Measurements from ENCODE around the gene AFAP1.
A peak's percentile ranks its signal among the peaks of the same experiment; 100 is the strongest.

Gene AFAP1

DNA sequence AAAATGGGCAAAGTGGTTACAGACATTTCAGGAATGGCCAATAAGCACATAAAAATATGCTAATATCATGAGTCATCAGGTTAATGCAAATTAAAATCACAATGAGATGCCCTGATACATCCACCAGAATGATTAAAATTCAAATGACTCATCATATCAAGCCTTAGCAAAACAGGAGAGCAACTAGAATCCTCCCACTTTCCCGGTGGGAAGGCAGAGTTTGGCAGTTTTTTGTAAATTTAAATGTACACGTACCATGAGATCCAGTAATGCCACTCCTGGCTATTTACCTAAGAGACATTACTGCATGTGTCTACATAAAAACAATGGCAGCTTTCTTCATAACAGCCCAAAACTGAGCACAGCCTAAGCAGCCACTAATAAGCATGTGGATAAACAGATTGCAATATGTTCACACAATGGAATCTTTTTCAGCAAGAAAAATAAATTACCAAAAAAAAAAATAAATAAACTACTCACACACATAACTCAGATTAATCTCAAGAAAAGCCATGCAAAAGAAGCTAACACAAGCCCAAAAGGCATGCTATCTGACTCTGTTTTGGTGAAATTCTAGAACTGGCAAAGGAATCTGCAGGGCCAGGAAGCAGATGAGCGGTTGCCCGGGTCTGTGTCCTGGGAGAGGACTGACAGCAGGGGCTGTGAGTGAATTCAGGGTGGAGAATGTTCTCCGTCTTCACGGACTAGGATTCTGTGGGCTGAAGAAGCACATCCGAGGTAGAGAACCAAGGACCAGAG, 48.8 kb downstream of the AFAP1 start:
- peak; percentile 80 for DNase-seq

DNA sequence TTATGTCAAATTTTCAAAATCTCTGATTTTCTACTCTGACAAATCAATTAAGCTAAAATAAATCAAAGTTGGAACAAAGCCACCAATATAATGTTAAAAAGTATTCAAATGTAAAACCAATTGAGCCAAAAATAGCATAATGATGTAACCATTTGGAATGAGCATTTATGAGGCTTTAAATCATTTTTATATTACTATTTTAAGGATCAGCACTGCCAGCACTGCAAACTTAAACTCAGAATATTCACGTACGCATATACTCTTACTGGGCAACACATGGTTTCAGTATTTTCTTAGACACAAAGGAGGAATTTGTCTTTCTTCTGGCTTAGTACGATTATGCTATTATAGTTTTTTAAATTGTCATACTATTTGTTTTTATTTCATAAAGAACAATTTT, 52.2 kb downstream of the AFAP1 start:
- DNase-seq: no peak

DNA sequence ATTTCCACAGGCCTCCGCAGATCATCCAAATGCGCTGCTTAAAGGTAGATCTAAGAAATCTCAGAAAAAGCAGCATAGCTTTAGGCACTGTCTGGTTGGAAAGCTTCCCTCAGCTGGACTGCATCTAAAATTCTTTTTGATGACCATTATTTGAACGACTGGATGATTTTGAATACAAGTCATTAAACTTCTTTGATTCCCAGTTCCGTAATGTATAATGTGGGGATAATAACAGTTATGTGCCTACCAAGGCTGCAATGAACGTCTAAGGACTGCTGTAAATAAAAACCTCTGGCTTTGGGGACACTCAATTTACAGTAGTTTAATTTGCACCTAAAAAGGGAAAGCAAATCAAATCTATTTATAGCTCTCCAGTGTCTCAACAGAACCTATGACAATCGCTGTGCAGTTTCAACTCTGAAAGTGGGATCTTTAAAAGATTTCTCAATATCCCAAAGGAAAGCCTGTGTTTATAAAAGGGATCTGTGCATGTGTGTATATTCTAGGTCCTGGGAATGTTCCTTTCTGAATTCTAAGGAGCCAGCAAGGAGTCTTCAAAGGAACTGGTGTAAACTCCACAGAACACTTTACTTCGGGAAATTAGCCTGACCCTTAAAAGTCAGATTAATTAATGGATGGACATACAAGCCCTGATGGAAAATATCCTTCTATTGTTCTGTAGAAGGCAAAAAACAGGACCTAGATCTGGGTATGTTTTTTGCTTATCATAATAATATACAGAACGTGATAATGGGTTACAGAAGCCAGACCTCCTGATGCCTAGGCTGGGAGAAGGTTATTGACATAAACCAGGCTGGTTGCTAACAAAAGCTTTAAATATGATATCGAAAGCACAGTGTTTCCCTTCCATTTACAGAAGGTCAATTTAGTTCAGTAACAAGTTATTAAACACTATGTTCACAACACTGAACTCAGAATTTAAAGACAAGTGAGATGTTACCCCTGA, 53.4 kb downstream of the AFAP1 start:
- DNase-seq: no peak

DNA sequence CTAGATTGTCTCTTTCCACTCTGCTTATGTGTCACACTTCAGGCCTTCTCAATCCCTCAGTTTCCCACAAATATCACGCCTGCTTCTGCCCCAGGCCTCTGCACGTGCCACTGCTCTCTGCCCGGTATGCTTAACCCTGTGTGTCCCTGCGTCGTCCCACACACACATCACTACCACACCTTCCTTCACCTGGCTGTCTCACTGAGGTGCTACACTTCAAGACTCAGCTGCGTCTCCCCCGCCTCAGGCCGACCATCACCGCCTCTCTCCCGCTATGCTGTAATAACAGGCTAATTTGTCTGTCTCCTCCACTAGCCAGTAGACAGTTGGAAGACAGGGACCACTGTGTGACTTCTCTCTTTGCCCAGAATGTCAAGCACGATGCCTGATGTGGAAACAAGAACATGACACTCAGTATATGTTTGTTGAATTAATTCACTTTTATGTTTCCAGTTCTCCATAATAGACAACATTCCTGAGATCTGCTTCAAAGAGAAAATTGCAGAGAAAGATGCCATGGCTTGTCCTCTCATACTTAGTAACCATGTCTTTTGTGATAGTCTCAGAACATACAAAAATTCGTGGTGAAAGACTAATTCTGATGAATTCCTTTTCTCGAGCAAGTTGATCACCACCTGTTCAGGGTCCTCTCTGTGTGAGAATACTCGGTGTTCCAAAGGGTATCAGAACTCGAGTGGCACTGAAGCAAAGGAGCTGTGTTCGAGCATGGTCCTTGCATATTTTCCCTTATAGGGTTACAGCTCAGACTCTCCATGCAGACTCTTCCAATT, 54.2 kb downstream of the AFAP1 start:
- no peak for DNase-seq

GRCh38 chr4:7880683-7881082, 59.0 kb downstream of the AFAP1 start:
- no peak for DNase-seq

DNA sequence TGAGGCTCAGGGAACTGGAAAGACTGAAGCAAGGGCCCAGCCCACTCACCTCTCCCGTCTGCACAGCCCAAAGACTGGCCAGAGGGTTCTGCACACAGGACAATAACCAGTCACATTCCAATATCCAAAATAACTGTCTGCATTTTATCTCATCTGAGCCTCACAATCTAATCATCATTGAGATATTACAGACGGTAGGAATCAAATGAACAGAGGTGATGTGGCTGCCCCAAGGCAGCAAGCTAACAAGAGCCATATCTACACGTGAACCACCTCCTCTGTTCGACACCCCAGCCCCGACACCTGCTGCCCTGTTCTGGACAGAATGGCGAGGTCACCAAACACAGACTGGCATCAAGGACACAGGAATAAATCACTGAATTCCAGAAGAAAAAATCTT, 60.5 kb downstream of the AFAP1 start:
- no peak for DNase-seq

DNA sequence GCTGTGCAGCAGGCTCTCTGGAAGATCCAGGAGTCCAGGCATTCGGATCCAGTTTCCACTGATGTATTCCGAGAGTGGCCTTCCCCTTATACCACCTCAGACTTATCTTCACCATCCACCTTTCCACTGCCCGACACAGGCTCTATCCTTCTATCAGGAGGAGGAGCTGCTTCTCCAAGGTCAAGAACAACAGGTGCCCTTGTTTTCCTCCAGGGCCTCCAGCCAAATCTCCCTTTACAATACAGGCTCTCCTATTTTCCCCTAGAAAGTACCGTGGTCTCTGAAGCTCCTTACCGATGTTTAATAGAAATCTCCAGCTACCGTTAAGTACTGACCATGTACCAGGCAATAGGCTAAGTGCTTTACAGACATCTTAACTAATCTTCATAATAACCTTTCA, 61.3 kb downstream of the AFAP1 start:
- no peak for DNase-seq

DNA sequence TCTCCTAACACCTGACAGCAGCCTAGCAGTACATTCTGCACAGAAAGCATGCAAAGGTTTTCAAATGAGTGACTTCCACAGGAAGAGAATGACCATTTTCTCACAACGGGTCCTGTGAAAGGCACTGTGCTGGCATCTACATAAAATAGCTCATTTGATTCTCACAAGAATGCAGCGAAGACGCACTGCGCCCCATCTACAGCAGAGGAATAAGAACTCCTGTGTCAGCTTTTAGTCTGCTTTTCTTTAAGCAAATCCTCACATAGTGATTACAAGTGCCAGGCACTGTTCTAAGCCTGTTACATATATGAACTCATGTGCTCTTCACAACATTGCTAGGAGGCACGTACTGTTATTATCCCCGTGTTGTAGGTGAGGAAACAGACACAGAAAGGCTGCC, 62.5 kb downstream of the AFAP1 start:
- DNase-seq: no peak

- DNase-seq: no peak
Observed at GRCh38 chr4:7876201-7876875, 63.3 kb downstream of the AFAP1 start.

GRCh38 chr4:7874838-7875237, 64.8 kb downstream of the AFAP1 start:
- no peak for DNase-seq

DNA sequence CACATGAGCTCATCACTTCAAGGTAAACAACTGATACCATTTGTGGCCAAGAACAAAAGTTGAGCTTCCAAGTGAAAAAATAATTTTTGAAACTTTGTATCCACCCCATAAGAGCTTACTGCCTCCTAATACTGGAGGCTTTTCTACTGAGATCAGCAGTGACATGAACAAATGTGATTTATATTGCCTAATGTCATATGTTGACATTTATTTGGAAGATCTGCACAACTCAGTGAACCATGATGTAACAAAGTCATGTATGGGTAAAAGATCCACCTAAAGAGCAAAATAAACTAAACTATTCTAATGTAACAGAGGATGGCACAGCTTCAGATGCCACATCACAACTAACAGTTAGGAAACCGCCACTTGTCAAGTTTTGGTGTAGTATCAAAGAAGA, 65.8 kb downstream of the AFAP1 start:
- DNase-seq: no peak

DNA sequence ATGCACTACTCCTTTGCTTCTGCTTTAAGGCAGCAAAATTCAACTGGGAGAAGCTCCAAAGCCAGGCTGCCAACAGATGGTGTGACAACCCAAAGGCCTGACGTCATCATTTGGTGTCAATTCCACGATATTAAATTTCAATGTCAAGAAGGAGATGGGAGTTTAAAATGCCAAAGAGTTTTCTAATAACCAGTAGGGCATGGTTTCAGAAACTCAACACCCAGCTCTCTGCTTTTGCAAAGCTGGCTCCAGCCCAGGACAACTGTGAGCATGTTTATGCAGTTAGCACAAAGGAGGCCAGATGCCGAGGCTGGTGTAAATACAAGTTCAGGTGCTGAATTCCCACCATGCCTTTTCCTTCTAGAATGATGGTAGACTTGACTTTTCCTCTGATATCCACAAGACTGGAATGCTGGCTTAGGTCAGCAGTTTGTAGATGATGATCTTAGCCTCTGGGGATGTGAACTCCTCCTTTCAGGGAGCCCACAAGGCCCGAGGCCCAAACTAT, 67.3 kb downstream of the AFAP1 start:
- DNase-seq: no peak

DNA sequence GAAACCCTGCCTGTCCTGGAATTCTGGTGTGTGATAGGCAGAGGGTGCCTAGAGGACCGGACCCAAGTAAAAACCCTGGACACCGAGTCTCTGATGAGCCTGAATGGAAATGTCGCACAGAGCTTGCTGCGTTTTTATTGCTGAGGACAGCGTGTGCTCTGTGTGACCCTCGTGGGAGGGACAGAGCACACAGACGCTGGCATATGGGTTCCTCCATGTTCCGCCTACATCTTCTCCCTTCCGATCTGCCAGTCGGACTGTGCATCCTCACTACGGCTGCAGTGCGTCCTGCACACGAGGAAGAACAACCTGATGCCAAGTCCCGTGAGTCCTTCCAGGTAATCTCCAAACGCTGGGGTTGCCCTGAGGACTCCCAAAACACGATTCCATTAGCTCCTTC, 68.3 kb downstream of the AFAP1 start:
- DNase-seq: no peak

DNA sequence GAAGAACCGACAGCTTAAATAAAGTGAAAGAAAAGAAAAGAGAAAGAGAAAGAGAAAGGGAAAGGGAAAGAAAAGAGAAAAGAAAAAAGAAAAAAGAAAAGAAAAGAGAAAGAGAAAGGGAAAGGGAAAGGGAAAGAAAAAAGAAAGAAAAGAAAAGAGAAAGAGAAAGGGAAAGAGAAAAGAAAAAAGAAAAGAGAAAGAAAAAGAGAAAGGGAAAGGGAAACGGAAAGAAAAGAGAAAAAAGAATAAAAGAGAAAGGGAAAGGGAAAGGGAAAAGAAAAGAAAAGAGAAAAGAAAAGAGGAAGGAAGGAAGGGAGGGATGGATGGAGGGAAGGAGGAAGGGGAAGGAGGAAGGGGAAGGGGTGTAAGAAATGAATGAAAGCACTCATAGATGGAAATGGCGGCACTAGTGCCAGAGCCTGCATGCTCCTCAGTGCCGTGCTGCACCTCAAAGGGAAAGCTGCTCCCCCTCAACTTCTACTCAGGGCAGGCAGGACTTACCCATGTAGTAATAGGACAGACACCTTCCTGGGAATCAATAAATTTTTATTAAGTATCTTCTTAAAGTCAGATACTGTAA, 70.7 kb downstream of the AFAP1 start:
- no peak for DNase-seq

DNA sequence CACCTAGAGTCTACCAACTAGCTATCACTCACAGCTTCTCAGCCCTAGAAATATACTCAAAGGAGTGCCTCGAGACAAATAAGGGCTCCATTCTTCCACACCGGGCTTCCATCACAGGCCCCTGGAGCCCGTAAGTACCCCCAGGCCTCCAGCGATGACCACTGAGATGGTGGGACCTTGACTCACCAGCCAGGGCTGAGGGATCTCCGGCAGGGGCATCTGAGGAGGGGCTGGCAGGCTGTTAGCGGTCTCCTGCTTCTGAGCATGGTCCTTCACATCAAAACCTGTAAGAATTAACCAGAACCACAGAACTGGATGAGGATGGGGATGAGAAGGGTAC, 71.3 kb downstream of the AFAP1 start:
- no peak for DNase-seq

DNA sequence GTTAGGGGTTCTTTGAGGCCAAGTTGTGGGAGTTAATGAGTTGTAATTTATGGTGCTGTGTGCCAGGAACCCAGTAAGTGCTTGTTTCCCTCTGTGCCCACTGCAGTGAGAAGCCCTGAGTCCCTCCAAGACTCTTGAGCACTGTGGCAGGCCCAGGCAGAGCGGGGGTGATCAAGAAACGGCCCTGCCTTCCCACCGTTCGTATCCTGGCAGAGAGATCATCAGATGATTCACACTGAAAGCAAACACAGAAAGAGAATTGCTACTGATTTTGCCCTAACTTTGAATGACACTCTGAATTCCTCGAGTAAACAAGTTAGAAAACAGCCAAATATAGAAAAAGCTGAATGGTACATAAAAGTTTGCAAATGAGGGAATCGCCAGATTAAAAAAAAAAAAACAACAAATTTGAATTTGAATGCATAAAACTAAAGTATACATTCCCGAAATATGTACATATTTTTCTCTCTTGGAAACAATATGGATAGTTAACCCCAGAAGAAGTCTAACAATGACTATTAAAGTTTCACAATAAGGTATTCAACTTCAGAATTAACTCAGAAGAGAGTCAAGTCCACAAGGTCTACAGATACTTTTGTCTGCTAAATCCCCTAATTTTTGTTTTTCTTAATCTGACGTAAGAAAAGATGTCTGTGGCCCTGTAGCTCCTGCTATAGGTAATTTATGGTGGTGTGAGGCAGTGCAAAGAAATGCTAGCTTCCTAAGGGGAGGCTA, 71.8 kb downstream of the AFAP1 start:
- DNase-seq: no peak

- DNase-seq: no peak
Observed at GRCh38 chr4:7867191-7867590, 72.5 kb downstream of the AFAP1 start.

- DNase-seq: no peak
Observed at GRCh38 chr4:7865533-7865932, 74.1 kb downstream of the AFAP1 start.

DNA sequence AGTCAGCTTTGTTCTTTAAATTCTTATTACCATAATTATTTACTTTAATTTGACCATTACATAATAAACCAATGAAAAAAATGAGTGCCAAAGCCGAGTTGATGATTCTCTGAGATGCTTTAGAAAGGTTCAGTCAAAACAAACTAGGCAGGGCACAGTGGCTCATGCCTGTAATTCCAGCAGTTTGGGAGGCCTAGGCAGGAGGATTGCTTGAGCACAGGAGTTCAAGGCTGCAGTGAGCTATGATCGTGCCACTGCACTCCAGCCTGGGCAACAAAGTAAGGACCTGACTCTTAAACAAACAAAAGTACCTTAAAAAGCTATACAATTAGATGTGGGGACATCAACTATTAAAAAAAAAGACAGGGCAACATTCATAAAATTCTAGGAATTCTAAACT, 75.0 kb downstream of the AFAP1 start:
- DNase-seq: no peak

DNA sequence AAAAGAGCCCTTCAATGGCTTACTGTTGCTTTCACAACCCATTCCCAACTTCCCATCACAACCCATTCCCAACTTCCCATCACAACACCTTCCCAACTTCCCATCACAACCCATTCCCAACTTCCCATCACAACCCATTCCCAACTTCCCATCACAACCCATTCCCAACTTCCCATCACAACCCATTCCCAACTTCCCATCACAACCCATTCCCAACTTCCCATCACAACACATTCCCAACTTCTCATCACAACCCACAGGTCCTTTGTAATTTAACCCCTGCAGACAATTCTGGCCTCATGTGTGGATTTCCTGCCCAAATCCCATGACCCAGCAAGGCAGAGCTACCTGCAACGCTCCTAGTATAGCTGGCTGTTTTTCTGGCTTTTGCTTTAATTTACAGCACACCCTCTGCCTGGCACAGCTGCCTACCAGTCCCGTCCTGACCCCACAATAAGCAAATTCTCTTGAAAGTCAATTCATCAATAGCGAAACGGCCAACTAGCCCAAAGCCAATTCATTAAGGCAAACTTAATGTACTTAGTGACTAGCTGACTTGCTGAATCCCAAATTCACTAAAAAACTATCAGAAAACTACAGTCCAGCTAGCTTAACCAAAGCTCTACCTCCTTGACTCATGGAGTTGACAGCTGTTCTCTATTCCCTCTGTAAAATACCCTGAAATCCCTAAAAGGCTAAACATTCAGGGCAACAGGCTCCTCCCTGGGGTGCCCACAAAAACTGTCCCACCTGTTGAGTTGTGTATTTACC, 75.6 kb downstream of the AFAP1 start:
- DNase-seq: no peak

Data from NCI-H526 treated with DMSO at 0.1 percent for 48 hours (cell line).